GM13977 (cell line): ENCODE results near the gene TNFAIP2.

Source experiments
- DNase-seq: peaks from one replicate; pipeline ENCODE4 v3.0.0; 2012; ENCODE audit warnings: low spot score
- in situ Hi-C: fragments of 300-500 bp; cut with MboI; formaldehyde crosslinking; loops from one replicate; pipeline ENCODE4 v1.12.0; 2022; ENCODE audit warnings: low sequenced_read_pairs, low pct_unique_long_range_greater_than_20kb, mixed read lengths, inconsistent platforms; ENCODE audit not compliant: unreplicated experiment
- TF ChIP-seq, protein P1 (sequence below): IDR thresholded peaks from 2 replicates; pipeline ENCODE4 v1.5.1; 2012; ENCODE audit warnings: mild to moderate bottlenecking, control low read depth; ENCODE audit not compliant: insufficient read depth; ENCODE audit errors: extremely low read depth, missing control alignments

Gene TNFAIP2

GRCh38 chr14:103178521-103178920 lies 55.3 kb downstream of the TNFAIP2 start:
- TF ChIP-seq, protein P1, sequence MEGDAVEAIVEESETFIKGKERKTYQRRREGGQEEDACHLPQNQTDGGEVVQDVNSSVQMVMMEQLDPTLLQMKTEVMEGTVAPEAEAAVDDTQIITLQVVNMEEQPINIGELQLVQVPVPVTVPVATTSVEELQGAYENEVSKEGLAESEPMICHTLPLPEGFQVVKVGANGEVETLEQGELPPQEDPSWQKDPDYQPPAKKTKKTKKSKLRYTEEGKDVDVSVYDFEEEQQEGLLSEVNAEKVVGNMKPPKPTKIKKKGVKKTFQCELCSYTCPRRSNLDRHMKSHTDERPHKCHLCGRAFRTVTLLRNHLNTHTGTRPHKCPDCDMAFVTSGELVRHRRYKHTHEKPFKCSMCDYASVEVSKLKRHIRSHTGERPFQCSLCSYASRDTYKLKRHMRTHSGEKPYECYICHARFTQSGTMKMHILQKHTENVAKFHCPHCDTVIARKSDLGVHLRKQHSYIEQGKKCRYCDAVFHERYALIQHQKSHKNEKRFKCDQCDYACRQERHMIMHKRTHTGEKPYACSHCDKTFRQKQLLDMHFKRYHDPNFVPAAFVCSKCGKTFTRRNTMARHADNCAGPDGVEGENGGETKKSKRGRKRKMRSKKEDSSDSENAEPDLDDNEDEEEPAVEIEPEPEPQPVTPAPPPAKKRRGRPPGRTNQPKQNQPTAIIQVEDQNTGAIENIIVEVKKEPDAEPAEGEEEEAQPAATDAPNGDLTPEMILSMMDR = no peak
- in situ Hi-C loops = no loop called here
- DNase-seq = no peak

DNA sequence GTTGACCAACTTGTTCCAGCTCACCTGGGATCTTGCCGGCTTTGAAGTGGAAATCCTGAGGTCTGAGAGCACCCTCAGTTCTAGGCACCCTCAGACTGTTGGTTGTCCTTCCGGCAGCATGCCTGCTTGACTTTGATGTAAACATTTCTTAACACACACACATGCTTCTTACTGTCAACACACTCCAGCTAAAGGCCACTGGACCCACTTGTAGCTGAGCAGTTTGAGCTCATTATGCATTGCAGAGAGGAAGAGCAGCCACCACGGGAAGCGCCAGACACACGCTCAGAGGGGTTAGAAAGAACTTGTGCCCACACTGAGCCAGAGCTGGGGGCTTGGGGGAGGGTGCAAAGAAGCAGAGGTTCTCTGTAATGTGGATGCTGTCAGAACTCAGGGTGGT lies 55.8 kb downstream of the TNFAIP2 start:
- no peak for DNase-seq
- in situ Hi-C loops = no loop called here
- TF ChIP-seq, protein P1 = no peak

GRCh38 chr14:103180331-103180730 lies 57.1 kb downstream of the TNFAIP2 start:
- no peak for DNase-seq
- in situ Hi-C loops = no loop called here
- TF ChIP-seq, protein P1 = no peak

DNA sequence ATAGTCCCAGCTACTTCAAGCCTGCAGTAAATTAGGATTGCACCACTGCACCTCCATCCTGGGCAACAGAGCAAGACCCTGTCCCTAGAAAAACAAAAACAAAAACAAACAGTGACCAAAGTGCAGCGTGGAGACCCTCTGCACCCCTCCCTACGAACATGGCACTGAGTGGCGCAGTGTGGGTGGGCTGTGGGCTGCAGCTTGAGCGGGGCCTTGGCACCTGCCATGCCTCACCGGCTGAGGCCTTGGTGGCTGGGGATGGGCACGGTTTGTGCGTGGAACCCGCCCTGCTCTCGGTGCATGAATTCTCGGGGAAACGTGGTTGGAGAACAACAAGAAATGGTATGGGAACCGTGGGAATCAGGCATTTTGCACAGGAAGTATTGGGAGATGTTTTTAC lies 60.8 kb downstream of the TNFAIP2 start:
- no peak for DNase-seq
- TF ChIP-seq, protein P1 = no peak
- in situ Hi-C loops = no loop called here

- in situ Hi-C loops = no loop called here
- TF ChIP-seq, protein P1 = peak; percentile 51
- peak; percentile 69 for DNase-seq
These were observed 62.1 kb downstream of the TNFAIP2 start for GRCh38 chr14:103185051-103186029.

DNA sequence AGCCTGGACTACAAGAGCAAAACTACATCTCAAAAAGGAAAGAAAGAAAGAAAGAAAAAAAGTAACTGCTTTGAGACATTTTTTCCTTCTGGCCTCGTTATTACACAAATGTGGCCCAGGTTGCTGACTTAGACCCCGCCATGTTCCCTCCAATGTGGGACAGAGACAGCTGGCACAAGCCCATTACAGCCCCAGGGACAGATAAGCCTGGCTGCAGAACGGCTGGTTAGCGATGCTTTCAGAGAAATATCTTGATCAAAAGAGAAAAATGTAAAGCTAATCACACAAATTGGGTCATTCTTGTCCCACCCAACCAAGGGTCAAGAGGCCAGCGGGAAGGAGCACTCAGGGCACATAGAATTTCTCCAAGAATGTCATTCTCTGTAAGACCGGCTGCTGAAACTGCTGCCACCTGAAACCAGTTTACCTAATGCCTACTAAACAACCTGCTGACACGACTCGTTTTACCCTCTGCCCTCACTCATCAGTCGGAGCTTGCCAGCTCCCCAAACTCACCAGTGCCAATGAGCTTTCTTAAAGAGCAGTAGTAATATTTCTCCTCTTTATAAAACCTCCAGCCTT lies 63.1 kb downstream of the TNFAIP2 start:
- DNase-seq = no peak
- in situ Hi-C loops = no loop called here
- TF ChIP-seq, protein P1 = no peak
